HG03558 (cell line): ENCODE measurements around the gene LRRC8D.
"Not testable (repeated sequence)": the region's sequence is repeated elsewhere in the genome, so short reads cannot be mapped to it uniquely, and the experiment has no call there.

Source experiments
- ATAC-seq: cut with Tn5 transposase; IDR thresholded peaks from one replicate; pipeline ENCODE4 v1.9.1; 2021; ENCODE audit warnings: moderate number of reproducible peaks; ENCODE audit not compliant: unreplicated experiment; ENCODE audit errors: extremely low read depth

LRRC8D gene

GRCh38 chr1:89820422-89821321, at the start of gene LRRC8D:
LRRC8D (plus strand) TSS chr1:89821032; CDS start chr1:89933069, 112,037 bp downstream.
- peak; percentile 64 for ATAC-seq

GRCh38 chr1:89771991-89772560, 48.8 kb upstream of the LRRC8D start:
- no peak for ATAC-seq

GRCh38 chr1:89776104-89776503, 44.7 kb upstream of the LRRC8D start:
- not testable (repeated sequence) for ATAC-seq

GRCh38 chr1:89777271-89777670, 43.6 kb upstream of the LRRC8D start:
- ATAC-seq: not testable (repeated sequence)

- no peak for ATAC-seq
Observed at GRCh38 chr1:89779151-89779940, 41.5 kb upstream of the LRRC8D start.

- no peak for ATAC-seq
Observed at GRCh38 chr1:89780721-89781120, 40.1 kb upstream of the LRRC8D start.

- peak; percentile 72 for ATAC-seq
Observed at GRCh38 chr1:89781494-89782126, 39.2 kb upstream of the LRRC8D start.

- no peak for ATAC-seq
Observed at GRCh38 chr1:89786628-89787214, 34.1 kb upstream of the LRRC8D start.

- no peak for ATAC-seq
Observed at GRCh38 chr1:89790592-89790991, 30.2 kb upstream of the LRRC8D start.

GRCh38 chr1:89791064-89791726, 29.6 kb upstream of the LRRC8D start:
- no peak for ATAC-seq

- ATAC-seq: no peak
Observed at GRCh38 chr1:89794406-89794805, 26.4 kb upstream of the LRRC8D start.

GRCh38 chr1:89795571-89795970, 25.3 kb upstream of the LRRC8D start:
- not testable (repeated sequence) for ATAC-seq

GRCh38 chr1:89797876-89798275, 23.0 kb upstream of the LRRC8D start:
- ATAC-seq: not testable (repeated sequence)

- ATAC-seq: no peak
Observed at GRCh38 chr1:89799495-89799894, 21.3 kb upstream of the LRRC8D start.

- no peak for ATAC-seq
Observed at GRCh38 chr1:89800022-89800655, 20.7 kb upstream of the LRRC8D start.

- no peak for ATAC-seq
Observed at GRCh38 chr1:89800718-89801117, 20.1 kb upstream of the LRRC8D start.

- no peak for ATAC-seq
Observed at GRCh38 chr1:89802051-89802450, 18.8 kb upstream of the LRRC8D start.

- ATAC-seq: no peak
Observed at GRCh38 chr1:89802841-89803240, 18.0 kb upstream of the LRRC8D start.

- ATAC-seq: peak; percentile 68
Observed at GRCh38 chr1:89804642-89805237, 16.1 kb upstream of the LRRC8D start.
